ENCODE data around the gene HOXA10. TPM values are rescaled to one million over a fixed set of nuclear protein-coding genes. Genes with fewer than 3 reads are reported as not detected.

Gene HOXA10
- total RNA-seq, 4 donors from 2014 or later: 19.0 to 34.1 (median 24.9) TPM

- Histone ChIP-seq H3K36me3 (no peaks in the 10 kb centered on the region), H3K4me3 (peak overlapping the region; percentile 54 to 74 (median 64)), H3K9me3 (no peaks in the 10 kb centered on the region), H3K27ac (peak overlapping the region; percentile 80 to 88 (median 84)), H3K4me1 (peaks cover 0 to 48% (median 8%) of the 10 kb centered on the region in 4 donors), H3K27me3 (peaks cover 0 to 93% of the 10 kb centered on the region in 2 donors)
- peak in 1 of 2 donors; percentile 75 for TF ChIP-seq EP300 (IDR thresholded peaks at IDR 0.05)
- TF ChIP-seq POLR2A (IDR thresholded peaks at IDR 0.05): peak in 1 of 2 donors; percentile 38
- no peak for TF ChIP-seq CTCF (IDR thresholded peaks at IDR 0.05)
- peak; percentile 73 to 74 for DNase-seq (ENCODE audit: low spot score in 2 of 2)
- 0 to 2% methylated on average over 19 to 29 of the region's 58 CpGs for WGBS, 2 donors
Measured at GRCh38 chr7:27172823-27173510, 1.2 kb downstream of the HOXA10 start.

GRCh38 chr7:27172315-27172774 is 1.8 kb downstream of the HOXA10 start:
- peaks cover 0 to 53% (median 8%) of the 10 kb centered on the region in 4 donors for H3K4me1 ChIP-seq
- TF ChIP-seq EP300 (IDR thresholded peaks at IDR 0.05) (no peak), POLR2A (IDR thresholded peaks at IDR 0.05) (no peak), CTCF (IDR thresholded peaks at IDR 0.05) (no peak)
- peak overlapping the region; percentile 54 to 74 (median 64) for H3K4me3 ChIP-seq
- WGBS, 2 donors: 20 to 38% methylated on average over 10 of the region's 10 CpGs
- DNase-seq (ENCODE audit: low spot score in 2 of 2): no peak
- no peaks in the 10 kb centered on the region for H3K9me3 ChIP-seq
- peaks cover 0 to 93% of the 10 kb centered on the region in 2 donors for H3K27me3 ChIP-seq
- no peaks in the 10 kb centered on the region for H3K36me3 ChIP-seq
- peak overlapping the region; percentile 3 to 88 (median 84) for H3K27ac ChIP-seq

GRCh38 chr7:27171637-27172314 is 2.3 kb downstream of the HOXA10 start:
- no peaks in the 10 kb centered on the region for H3K9me3 ChIP-seq
- H3K4me3 ChIP-seq: peak overlapping the region; percentile 54 to 74 (median 64)
- peak overlapping the region; percentile 7 to 88 (median 84) for H3K27ac ChIP-seq
- DNase-seq (ENCODE audit: low spot score in 2 of 2): peak in 1 of 2 donors; percentile 15
- 39 to 58% methylated on average over 30 of the region's 30 CpGs for WGBS, 2 donors
- H3K27me3 ChIP-seq: peaks cover 0 to 94% of the 10 kb centered on the region in 2 donors
- TF ChIP-seq EP300 (IDR thresholded peaks at IDR 0.05) (no peak), POLR2A (IDR thresholded peaks at IDR 0.05) (no peak), CTCF (IDR thresholded peaks at IDR 0.05) (no peak)
- H3K4me1 ChIP-seq: peaks cover 0 to 56% (median 8%) of the 10 kb centered on the region in 4 donors
- H3K36me3 ChIP-seq: no peaks in the 10 kb centered on the region

GRCh38 chr7:27171325-27171636 is 2.8 kb downstream of the HOXA10 start:
- WGBS, 2 donors: 36 to 62% methylated on average over 8 of the region's 8 CpGs
- Histone ChIP-seq H3K9me3 (no peaks in the 10 kb centered on the region), H3K27ac (peak overlapping the region; percentile 7 to 88 (median 84)), H3K27me3 (peaks cover 0 to 95% of the 10 kb centered on the region in 2 donors), H3K4me3 (peak overlapping the region; percentile 54 to 74 (median 64)), H3K36me3 (no peaks in the 10 kb centered on the region), H3K4me1 (peaks cover 0 to 60% (median 9%) of the 10 kb centered on the region in 4 donors)
- DNase-seq (ENCODE audit: low spot score in 2 of 2): peak in 1 of 2 donors; percentile 13
- TF ChIP-seq POLR2A (IDR thresholded peaks at IDR 0.05): no peak
- TF ChIP-seq CTCF (IDR thresholded peaks at IDR 0.05): no peak
- TF ChIP-seq EP300 (IDR thresholded peaks at IDR 0.05): no peak
